Loucy (cell line): ENCODE results near the gene ADAMTS2.

ENCODE experiments used
- CTCF ChIP-seq: fragments of 200-600 bp; sonication (generic); conservative IDR thresholded peaks from 2 replicates; pipeline ENCODE4 v1.5.1; 2014; ENCODE audit warnings: mild to moderate bottlenecking, antibody characterized with exemption, low read length
- EZH2phosphoT487 ChIP-seq: fragments of 200-600 bp; IDR thresholded peaks from 2 replicates; pipeline ENCODE4 v1.6.1; 2018; ENCODE audit warnings: antibody characterized with exemption, mild to moderate bottlenecking, moderate library complexity, borderline replicate concordance

GRCh38 chr5:179242676-179243075, 102.6 kb downstream of the ADAMTS2 start:
- TF ChIP-seq CTCF = no peak
- no peak for TF ChIP-seq EZH2phosphoT487
